Peyer's patch (tissue), 4 donors: Measurements from ENCODE around the gene HOXD1. TPM values are rescaled to one million over a fixed set of nuclear protein-coding genes. Genes with fewer than 3 reads are reported as not detected.

Experiments
- DNase-seq, 3 donors: peaks; one replicate each; pipeline ENCODE4 v3.0.0-alpha.2; 2017 to 2019
- H3K27ac ChIP-seq, 4 donors: fragments of 200-600 bp; sonication (generic); one replicate each; pipeline ENCODE4 v1.5.1; 2016 to 2019
- H3K27me3 ChIP-seq, 2 donors: fragments of 200-600 bp; sonication (generic); one replicate each; pipeline ENCODE4 v1.5.1; 2019
- H3K36me3 ChIP-seq, 3 donors: fragments of 200-600 bp; sonication (generic); one replicate each; pipeline ENCODE4 v1.5.1; 2016 to 2019
- H3K4me1 ChIP-seq, 4 donors: fragments of 200-600 bp; sonication (generic); one replicate each; pipeline ENCODE4 v1.5.1; 2016 to 2019
- H3K4me3 ChIP-seq, 4 donors: fragments of 200-600 bp; sonication (generic); 1 replicate in 3 of 4; 2 replicates in 1 of 4; pipeline ENCODE4 v1.5.1; 2016 to 2019; ENCODE audit warnings: mild to moderate bottlenecking in 1 of 4
- H3K9me3 ChIP-seq, 4 donors: fragments of 200-600 bp; sonication (generic); one replicate each; pipeline ENCODE4 v1.5.1; 2016 to 2019; ENCODE audit warnings: mild to moderate bottlenecking in 1 of 4
- POLR2A ChIP-seq, 2 donors: fragments of 450-650 bp; IDR thresholded peaks; one replicate each; pipeline ENCODE4 v1.5.1; 2017; ENCODE audit warnings: antibody characterized with exemption in 2 of 2, mild to moderate bottlenecking in 2 of 2, moderate library complexity in 2 of 2
- total RNA-seq, 4 donors: library from RNA; depleted of rRNA; stranded (reverse); fragments of >200 nt; gene quantifications; one replicate each; pipeline ENCODE4 v1.1.0, GENCODE V29; 2016
- TF ChIP-seq, protein P1 (sequence below), 6 experiments: fragments of 450-650 bp in 4 of 6; fragments of 200-600 bp in 2 of 6; sonication (generic) in 1 of 6; IDR thresholded peaks; one replicate each; pipeline ENCODE4 v1.5.1; 2017 to 2019; ENCODE audit warnings: antibody characterized with exemption in 6 of 6, mild to moderate bottlenecking in 3 of 6, moderate library complexity in 1 of 6

The HOXD1 gene
- total RNA-seq, 4 donors from 2014 or later, result 2.5 to 11.5 (median 9.5) TPM

DNA sequence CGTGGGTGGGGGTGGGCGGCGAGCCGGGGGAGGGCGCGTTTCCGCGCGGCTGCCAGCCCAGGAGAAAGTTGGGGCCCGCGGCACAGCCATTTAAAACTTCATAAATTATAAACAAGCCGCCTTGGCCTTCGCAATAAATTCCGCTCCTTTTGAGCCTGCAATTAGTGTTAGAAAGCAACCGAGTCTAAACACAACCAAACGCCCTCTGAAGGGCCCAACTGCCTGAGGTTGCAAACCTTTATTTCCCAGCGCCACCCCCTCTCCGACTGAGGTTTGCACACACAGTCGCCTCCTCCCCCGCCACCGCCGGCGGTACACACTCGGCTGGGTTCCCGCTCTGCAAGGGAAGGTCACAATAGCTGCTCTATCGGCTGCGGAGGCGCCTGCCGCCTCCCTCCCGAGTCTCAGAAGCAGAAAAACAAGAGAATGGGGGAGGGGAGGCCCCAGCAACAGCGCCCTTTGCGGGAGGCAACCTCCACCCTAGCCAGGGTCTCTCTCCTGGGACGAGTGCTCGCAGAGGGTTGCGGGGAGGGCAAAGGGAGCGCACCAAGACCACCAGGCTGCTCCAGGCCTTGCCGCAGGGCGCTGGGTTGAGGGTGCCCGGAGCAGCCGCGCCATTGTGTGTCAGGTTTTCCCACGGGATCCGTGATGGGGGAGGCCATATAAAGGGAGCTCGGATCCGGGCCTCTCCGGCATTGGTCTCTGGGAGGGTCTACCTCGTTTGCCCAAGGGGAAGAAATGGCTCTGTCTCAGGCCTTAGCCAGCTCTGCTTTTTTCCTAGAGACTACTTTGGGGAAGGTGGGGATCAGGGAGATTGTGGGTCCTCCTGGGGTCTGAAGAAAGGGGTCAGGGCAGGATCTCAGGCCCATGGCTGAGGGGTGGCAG, 13.4 kb upstream of the HOXD1 start:
- no peaks in the 10 kb centered on the region for H3K27me3 ChIP-seq
- no peaks in the 10 kb centered on the region for H3K36me3 ChIP-seq
- H3K4me1 ChIP-seq, result peaks cover 0 to 27% (median 0%) of the 10 kb centered on the region in 4 donors
- peak overlapping the region in 2 of 4 donors; percentile 53 to 61 for H3K27ac ChIP-seq
- peak overlapping the region in 2 of 4 donors; percentile 32 to 37 for H3K4me3 ChIP-seq
- TF ChIP-seq, protein P1, sequence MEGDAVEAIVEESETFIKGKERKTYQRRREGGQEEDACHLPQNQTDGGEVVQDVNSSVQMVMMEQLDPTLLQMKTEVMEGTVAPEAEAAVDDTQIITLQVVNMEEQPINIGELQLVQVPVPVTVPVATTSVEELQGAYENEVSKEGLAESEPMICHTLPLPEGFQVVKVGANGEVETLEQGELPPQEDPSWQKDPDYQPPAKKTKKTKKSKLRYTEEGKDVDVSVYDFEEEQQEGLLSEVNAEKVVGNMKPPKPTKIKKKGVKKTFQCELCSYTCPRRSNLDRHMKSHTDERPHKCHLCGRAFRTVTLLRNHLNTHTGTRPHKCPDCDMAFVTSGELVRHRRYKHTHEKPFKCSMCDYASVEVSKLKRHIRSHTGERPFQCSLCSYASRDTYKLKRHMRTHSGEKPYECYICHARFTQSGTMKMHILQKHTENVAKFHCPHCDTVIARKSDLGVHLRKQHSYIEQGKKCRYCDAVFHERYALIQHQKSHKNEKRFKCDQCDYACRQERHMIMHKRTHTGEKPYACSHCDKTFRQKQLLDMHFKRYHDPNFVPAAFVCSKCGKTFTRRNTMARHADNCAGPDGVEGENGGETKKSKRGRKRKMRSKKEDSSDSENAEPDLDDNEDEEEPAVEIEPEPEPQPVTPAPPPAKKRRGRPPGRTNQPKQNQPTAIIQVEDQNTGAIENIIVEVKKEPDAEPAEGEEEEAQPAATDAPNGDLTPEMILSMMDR (IDR thresholded peaks at IDR 0.05), result no peak
- no peak for TF ChIP-seq POLR2A (IDR thresholded peaks at IDR 0.05)
- H3K9me3 ChIP-seq, result no peaks in the 10 kb centered on the region
- DNase-seq, result no peak

DNA sequence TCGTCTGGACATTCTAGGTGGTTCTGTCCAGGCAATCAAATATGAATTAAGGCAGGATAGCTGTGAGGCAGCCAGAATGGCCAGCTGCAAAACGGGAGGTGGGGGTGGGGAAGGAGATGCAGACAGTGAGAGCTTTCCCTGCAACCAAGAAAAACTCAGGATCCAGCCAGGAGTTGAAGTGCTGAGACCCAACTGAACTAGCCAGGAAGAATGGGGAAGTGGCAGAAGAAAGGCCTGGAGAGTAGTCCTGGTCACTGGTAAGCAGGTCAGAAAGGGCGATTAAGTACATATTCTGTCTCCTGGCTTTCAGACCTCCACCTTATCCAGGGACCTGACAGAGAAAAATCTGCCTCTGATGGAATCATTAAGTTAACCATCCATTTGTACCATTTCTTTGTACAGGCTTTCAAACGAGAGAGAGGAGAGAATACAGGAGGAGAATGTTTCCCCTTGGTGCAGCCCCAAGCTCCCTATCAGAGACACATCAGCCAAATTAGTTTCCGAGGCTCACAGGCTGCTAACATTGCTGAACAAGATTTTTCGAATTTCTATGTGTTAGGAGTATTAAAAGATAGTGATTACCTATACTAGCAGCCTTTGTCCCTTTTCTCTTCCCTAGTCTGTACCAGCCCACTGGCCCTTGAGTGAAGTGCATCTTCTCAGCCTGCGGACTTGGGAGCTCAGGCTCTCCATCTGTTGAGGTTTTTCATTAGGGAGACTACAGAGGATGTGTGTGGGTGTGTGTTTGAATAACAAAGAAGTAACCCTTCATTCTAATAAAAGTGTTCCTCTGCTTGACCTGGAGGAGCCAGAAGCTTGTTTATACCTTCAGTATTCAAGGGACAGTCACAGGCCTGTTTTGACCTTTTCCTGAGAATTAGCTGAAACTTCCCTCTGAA, 12.5 kb upstream of the HOXD1 start:
- peaks cover 0 to 27% (median 0%) of the 10 kb centered on the region in 4 donors for H3K4me1 ChIP-seq
- H3K27ac ChIP-seq, result no peak overlapping the region
- no peak for TF ChIP-seq POLR2A (IDR thresholded peaks at IDR 0.05)
- TF ChIP-seq, protein P1 (IDR thresholded peaks at IDR 0.05), result no peak
- no peak for DNase-seq
- H3K27me3 ChIP-seq, result no peaks in the 10 kb centered on the region
- no peaks in the 10 kb centered on the region for H3K9me3 ChIP-seq
- no peaks in the 10 kb centered on the region for H3K36me3 ChIP-seq
- H3K4me3 ChIP-seq, result no peak overlapping the region

DNA sequence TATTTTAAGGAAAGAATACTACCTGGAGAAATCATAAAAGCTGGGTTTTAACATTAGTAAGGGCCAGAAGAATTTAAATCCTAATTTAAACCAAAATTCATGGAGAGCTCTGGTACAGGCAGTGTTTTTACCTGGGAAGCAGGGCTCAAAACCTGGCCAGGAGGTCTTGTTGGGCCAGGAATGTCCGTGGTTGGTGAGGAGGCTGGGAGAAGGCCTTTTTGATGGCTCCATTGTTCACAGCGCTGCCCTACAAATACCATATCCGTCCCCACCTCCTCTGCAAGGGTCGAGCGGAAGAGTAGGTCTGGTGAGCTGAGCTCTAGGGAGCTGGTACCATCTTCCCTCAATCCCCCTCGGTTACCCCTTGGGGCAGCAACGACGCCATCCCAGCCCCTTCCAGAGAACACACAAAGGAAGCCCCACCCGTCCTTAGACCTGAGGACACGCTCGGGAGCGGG, 10.9 kb upstream of the HOXD1 start:
- DNase-seq, result no peak
- Histone ChIP-seq H3K4me1 (peaks cover 0 to 18% (median 0%) of the 10 kb centered on the region in 4 donors), H3K4me3 (peak overlapping the region in 3 of 4 donors; percentile 5 to 43 (median 37)), H3K27ac (peak overlapping the region in 2 of 4 donors; percentile 28 to 53), H3K27me3 (no peaks in the 10 kb centered on the region), H3K36me3 (no peaks in the 10 kb centered on the region), H3K9me3 (no peaks in the 10 kb centered on the region)
- TF ChIP-seq, protein P1 (IDR thresholded peaks at IDR 0.05), result no peak
- no peak for TF ChIP-seq POLR2A (IDR thresholded peaks at IDR 0.05)

DNA sequence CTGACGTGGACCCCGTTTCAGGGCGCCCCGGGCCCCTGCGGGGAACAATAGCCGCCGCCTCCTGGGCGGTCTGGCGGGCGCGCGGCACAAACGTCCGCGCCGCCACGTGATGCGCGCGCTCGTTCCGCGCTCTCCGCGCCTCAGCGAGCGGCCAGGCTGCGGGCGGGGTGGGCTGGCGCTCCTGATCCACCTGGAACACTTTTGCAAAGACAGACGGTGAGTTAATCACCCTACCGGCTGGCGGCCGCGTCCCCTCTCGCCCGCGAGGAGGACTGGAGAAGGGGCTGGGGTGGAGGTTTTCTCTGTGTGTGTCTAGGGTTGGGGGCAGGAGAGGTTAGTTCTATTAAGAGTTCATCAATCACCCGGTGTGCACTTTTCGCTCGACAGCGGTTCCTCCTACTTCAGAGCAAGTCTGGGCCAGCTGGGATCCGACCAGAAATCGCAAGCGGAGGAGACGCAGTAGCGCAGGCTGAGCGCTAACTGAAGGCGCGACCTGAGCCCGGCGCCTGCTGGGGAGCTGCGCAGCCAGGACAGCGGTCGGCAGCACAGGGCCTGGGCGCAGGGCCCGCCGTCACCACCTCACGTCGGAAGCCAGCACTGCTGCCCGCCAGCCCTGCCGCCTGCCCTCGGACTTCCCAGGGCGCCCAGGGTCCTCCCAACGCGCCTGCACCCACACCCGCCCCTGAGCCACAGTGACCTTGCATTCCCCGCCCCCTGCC, 10.3 kb upstream of the HOXD1 start:
- H3K4me3 ChIP-seq, result peak overlapping the region in 3 of 4 donors; percentile 5 to 43 (median 37)
- DNase-seq, result no peak
- H3K9me3 ChIP-seq, result no peaks in the 10 kb centered on the region
- H3K27me3 ChIP-seq, result no peaks in the 10 kb centered on the region
- peak overlapping the region in 3 of 4 donors; percentile 1 to 53 (median 28) for H3K27ac ChIP-seq
- TF ChIP-seq, protein P1 (IDR thresholded peaks at IDR 0.05), result no peak
- no peak for TF ChIP-seq POLR2A (IDR thresholded peaks at IDR 0.05)
- no peaks in the 10 kb centered on the region for H3K36me3 ChIP-seq
- H3K4me1 ChIP-seq, result peaks cover 0 to 18% (median 0%) of the 10 kb centered on the region in 4 donors
